SK-N-SH treated with all-trans-retinoic acid at 6 μM for 48 hours (cell line): ENCODE results near the gene SDF4.

Experiments used
- BACH2 ChIP-seq: fragments of 250-450 bp; sonication (Bioruptor Pico); IDR thresholded peaks from 2 replicates; pipeline ENCODE4 v1.9.0; 2021; ENCODE audit warnings: mild to moderate bottlenecking, borderline replicate concordance
- CSRNP3 ChIP-seq: fragments of 250-450 bp; sonication (Bioruptor Pico); IDR thresholded peaks from 2 replicates; pipeline ENCODE4 v1.5.1; 2021; ENCODE audit warnings: mild to moderate bottlenecking, moderate library complexity
- PATZ1 ChIP-seq: fragments of 250-450 bp; sonication (Bioruptor Pico); IDR thresholded peaks from 2 replicates; pipeline ENCODE4 v1.8.0; 2020; ENCODE audit warnings: mild to moderate bottlenecking, moderate library complexity, borderline replicate concordance
- RARB ChIP-seq: fragments of 250-450 bp; sonication (Bioruptor Pico); IDR thresholded peaks from 2 replicates; pipeline ENCODE4 v1.8.0; 2021; ENCODE audit warnings: mild to moderate bottlenecking, moderate library complexity
- ZNF8 ChIP-seq: fragments of 450-650 bp; formaldehyde crosslinking; IDR thresholded peaks from 2 replicates; pipeline ENCODE4 v1.5.0; 2020; ENCODE audit warnings: mild to moderate bottlenecking, moderate library complexity

- no peak for TF ChIP-seq CSRNP3
- no peak for TF ChIP-seq BACH2 (CRISPR knock-in tag)
- no peak for TF ChIP-seq RARB (CRISPR knock-in tag)
- TF ChIP-seq ZNF8 (CRISPR knock-in tag) = no peak
- no peak for TF ChIP-seq PATZ1 (CRISPR knock-in tag)
These were observed 14.2 kb upstream of the SDF4 start for GRCh38 chr1:1245817-1246576.
